Measurements from ENCODE around the gene ENDOV. TPM values are rescaled to one million over a fixed set of nuclear protein-coding genes. Genes with fewer than 3 reads are reported as not detected.

The ENDOV gene
- total and polyA plus RNA-seq, 2 donors (not counting 3 experiments of a cell fraction or from before 2014, with no cell fraction given), result 20.4 to 25.9 TPM

DNA sequence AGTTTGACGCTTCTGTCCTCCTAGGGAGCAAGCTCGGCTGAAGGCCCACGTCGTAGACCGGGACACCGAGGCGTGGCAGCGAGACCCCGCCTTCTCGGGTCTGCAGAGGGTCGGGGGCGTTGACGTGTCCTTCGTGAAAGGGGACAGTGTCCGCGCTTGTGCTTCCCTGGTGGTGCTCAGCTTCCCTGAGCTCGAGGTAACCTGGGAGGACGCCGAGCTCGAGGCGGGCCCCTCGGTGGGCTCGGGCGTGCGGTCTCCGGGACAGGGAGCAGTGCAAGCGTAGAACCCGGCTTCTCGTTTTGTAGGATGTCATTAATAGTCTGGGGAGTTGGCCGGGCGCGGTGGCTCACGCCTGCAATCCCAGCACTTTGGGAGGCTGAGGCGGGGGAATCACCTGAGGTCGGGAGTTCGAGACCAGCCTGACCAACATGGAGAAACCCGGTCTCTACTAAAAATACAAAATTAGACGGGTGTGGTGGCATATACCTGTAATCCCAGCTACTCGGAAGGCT is 715 bp downstream of the ENDOV start:
- Histone ChIP-seq H3K9ac (replicated peaks; ENCODE audit: extremely low read depth, insufficient read depth, low read length) (peak overlapping the region; percentile 92), H3K27ac (ENCODE audit: insufficient read depth, low read depth, low read length) (peak overlapping the region; percentile 91), H3K27me3 (ENCODE audit: control insufficient read depth in 2 of 2, insufficient read depth in 2 of 2, low read length in 2 of 2) (peaks cover 6 to 8% of the 10 kb centered on the region in 2 experiments), H3K4me2 (ENCODE audit: insufficient read depth, low read length) (peak overlapping the region; percentile 64), H3K4me3 (replicated peaks in 1 of 3; ENCODE audit: insufficient read depth in 1 of 3, low read depth in 1 of 3, low read length in 3 of 3) (peak overlapping the region; percentile 53 to 64 (median 55)), H3K9me3 (replicated peaks; ENCODE audit: control insufficient read depth, insufficient read depth, low read length) (no peaks in the 10 kb centered on the region), H3K4me1 (ENCODE audit: control insufficient read depth, extremely low read depth, insufficient read depth, low read length) (peaks cover 11% of the 10 kb centered on the region), H4K20me1 (replicated peaks; ENCODE audit: control insufficient read depth, extremely low read depth, insufficient read depth, low read length) (no peaks in the 10 kb centered on the region), H2AFZ (ENCODE audit: low read depth, low read length) (peak overlapping the region; percentile 79), H3K36me3 (ENCODE audit: control insufficient read depth in 2 of 2, extremely low read depth in 1 of 2, insufficient read depth in 2 of 2, low read length in 2 of 2) (peaks cover 0 to 6% of the 10 kb centered on the region in 2 experiments), H3K79me2 (ENCODE audit: control insufficient read depth, insufficient read depth, low read length) (peaks cover 3% of the 10 kb centered on the region), H3K9me1 (replicated peaks; ENCODE audit: control insufficient read depth, extremely low read depth, insufficient read depth, low read length) (no peaks in the 10 kb centered on the region)
- ChIA-PET CTCF (interaction anchor here (0.7 to 2.3 kb wide), 4 partner anchors 9 to 220 kb away, joined by 4 to 8 read pairs (median 6); no protein-coding TSS in a partner anchor), POLR2A (no interaction called here)
- TF ChIP-seq POLR2AphosphoS5 (IDR thresholded peaks at IDR 0.05; ENCODE audit: insufficient read depth, low read depth, low read length) (peak; percentile 5), JUN (IDR thresholded peaks at IDR 0.05; ENCODE audit: borderline replicate concordance, insufficient read depth, insufficient read length, low read depth) (no peak), EZH2 (IDR thresholded peaks at IDR 0.05; ENCODE audit: borderline replicate concordance, low read depth, low read length, severe bottlenecking) (no peak)
- dilution Hi-C loops (cut with MboI; ENCODE audit: extremely low pct_ligation_motif_present, low sequenced_read_pairs), result no loop called here
- no TSS peak for BruUV-seq (replicated peaks)
- DNase-seq (ENCODE audit: low read depth, low spot score) (no peak), FAIRE-seq (peak; percentile 46)
- intact Hi-C loops (cut with micrococcal nuclease), result loop anchor here (1.0 kb wide), 1 partner anchor 39 kb away; no protein-coding TSS in a partner anchor

DNA sequence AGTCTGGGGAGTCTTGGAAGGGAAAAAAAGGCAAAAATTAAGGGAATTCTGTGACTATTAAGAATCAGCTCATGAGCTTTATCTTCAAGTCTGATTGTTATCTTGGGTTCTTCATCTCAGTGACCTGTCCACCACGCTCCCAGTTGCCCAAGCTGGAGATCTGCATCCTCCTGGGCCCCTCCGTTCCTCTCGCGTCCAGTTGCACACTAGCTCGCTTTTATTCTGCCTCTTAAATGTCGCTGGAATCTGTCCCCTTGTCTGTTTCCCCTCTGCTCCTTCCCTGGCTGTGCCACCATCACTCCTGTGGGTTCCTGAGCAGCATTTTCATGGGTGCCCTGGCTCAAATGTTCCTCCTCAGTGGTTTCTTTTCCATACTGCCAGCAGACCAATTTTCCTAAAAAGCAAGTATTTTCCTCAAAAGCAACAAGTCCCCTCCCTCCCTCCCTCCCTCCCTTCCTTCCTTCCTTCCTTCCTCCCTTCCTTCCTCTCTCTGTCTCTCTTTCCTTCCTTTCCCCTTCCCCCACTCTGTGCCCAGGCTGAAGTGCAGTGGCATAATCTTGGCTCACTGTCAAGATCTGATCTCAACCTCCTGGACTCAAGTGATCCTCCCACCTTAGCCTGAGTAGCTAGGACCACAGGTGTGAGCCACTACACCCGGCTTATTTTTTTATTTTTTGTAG is 1.4 kb downstream of the ENDOV start:
- Histone ChIP-seq H3K36me3 (ENCODE audit: control insufficient read depth in 2 of 2, extremely low read depth in 1 of 2, insufficient read depth in 2 of 2, low read length in 2 of 2) (peaks cover 0 to 6% of the 10 kb centered on the region in 2 experiments), H2AFZ (ENCODE audit: low read depth, low read length) (no peak overlapping the region), H3K9ac (replicated peaks; ENCODE audit: extremely low read depth, insufficient read depth, low read length) (no peak overlapping the region), H4K20me1 (replicated peaks; ENCODE audit: control insufficient read depth, extremely low read depth, insufficient read depth, low read length) (no peaks in the 10 kb centered on the region), H3K9me3 (replicated peaks; ENCODE audit: control insufficient read depth, insufficient read depth, low read length) (no peaks in the 10 kb centered on the region), H3K4me3 (replicated peaks in 1 of 3; ENCODE audit: insufficient read depth in 1 of 3, low read depth in 1 of 3, low read length in 3 of 3) (no peak overlapping the region), H3K4me2 (ENCODE audit: insufficient read depth, low read length) (no peak overlapping the region), H3K79me2 (ENCODE audit: control insufficient read depth, insufficient read depth, low read length) (peaks cover 3% of the 10 kb centered on the region), H3K27me3 (ENCODE audit: control insufficient read depth in 2 of 2, insufficient read depth in 2 of 2, low read length in 2 of 2) (peaks cover 6 to 8% of the 10 kb centered on the region in 2 experiments), H3K4me1 (ENCODE audit: control insufficient read depth, extremely low read depth, insufficient read depth, low read length) (peaks cover 11% of the 10 kb centered on the region), H3K27ac (ENCODE audit: insufficient read depth, low read depth, low read length) (no peak overlapping the region), H3K9me1 (replicated peaks; ENCODE audit: control insufficient read depth, extremely low read depth, insufficient read depth, low read length) (no peaks in the 10 kb centered on the region)
- ChIA-PET POLR2A (no interaction called here), CTCF (interaction anchor here (0.6 to 2.3 kb wide), 6 partner anchors 9 to 511 kb away, joined by 3 to 8 read pairs (median 4); no protein-coding TSS in a partner anchor)
- TF ChIP-seq JUN (IDR thresholded peaks at IDR 0.05; ENCODE audit: borderline replicate concordance, insufficient read depth, insufficient read length, low read depth), result no peak
- TF ChIP-seq CTCF (IDR thresholded peaks at IDR 0.05; ENCODE audit: extremely low read depth in 1 of 2, insufficient read depth in 1 of 2, low read depth in 1 of 2, low read length in 2 of 2), result no peak
- BruUV-seq (replicated peaks), result no TSS peak
- FAIRE-seq, result peak; percentile 4
- no peak for DNase-seq (ENCODE audit: low read depth, low spot score)
- intact Hi-C loops (cut with micrococcal nuclease) (no loop called here), dilution Hi-C loops (cut with MboI; ENCODE audit: extremely low pct_ligation_motif_present, low sequenced_read_pairs) (no loop called here)

All from endothelial cell of umbilical vein (primary cell).